HepG2 (cell line): ENCODE data around the gene MRPL50. TPM values are rescaled to one million over a fixed set of nuclear protein-coding genes. Genes with fewer than 3 reads are reported as not detected.

Experiments used
- ARID2 ChIP-seq: sonication (generic); formaldehyde crosslinking; IDR thresholded peaks from 2 replicates; pipeline ENCODE4 v1.8.1; 2022; ENCODE audit warnings: mild to moderate bottlenecking, missing genetic modification reagents, borderline replicate concordance
- ATF7-NPFF ChIP-seq: sonication (generic); formaldehyde crosslinking; IDR thresholded peaks from 2 replicates; pipeline ENCODE4 v1.8.1; 2023; ENCODE audit warnings: mild to moderate bottlenecking, low read depth, missing genetic modification reagents, moderate library complexity
- FOXJ3 ChIP-seq: sonication (generic); formaldehyde crosslinking; IDR thresholded peaks from 2 replicates; pipeline ENCODE4 v1.4.0; 2020; ENCODE audit warnings: missing genetic modification reagents, mild to moderate bottlenecking, borderline replicate concordance
- HIVEP1 ChIP-seq: sonication (generic); formaldehyde crosslinking; IDR thresholded peaks from 2 replicates; pipeline ENCODE4 v1.4.0; 2020; ENCODE audit warnings: mild to moderate bottlenecking, missing genetic modification reagents
- KDM6A ChIP-seq: IDR thresholded peaks from 2 replicates; pipeline ENCODE4 v1.6.1; 2016; ENCODE audit warnings: low read depth
- MEF2D ChIP-seq: sonication (generic); formaldehyde crosslinking; IDR thresholded peaks from 2 replicates; pipeline ENCODE4 v1.5.1; 2020; ENCODE audit warnings: mild to moderate bottlenecking, missing genetic modification reagents
- MEIS1 ChIP-seq: sonication (generic); formaldehyde crosslinking; IDR thresholded peaks from 2 replicates; pipeline ENCODE4 v1.9.0; 2021; ENCODE audit warnings: mild to moderate bottlenecking, missing genetic modification reagents, moderate library complexity, borderline replicate concordance
- MYC ChIP-seq: sonication (generic); formaldehyde crosslinking; IDR thresholded peaks from 2 replicates; pipeline ENCODE4 v1.9.0; 2021; ENCODE audit warnings: missing genetic modification reagents, borderline replicate concordance
- NCOA1 ChIP-seq: sonication (generic); formaldehyde crosslinking; IDR thresholded peaks from 2 replicates; pipeline ENCODE4 v1.9.0; 2021; ENCODE audit warnings: missing genetic modification reagents
- NFAT5 ChIP-seq: sonication (generic); formaldehyde crosslinking; IDR thresholded peaks from 2 replicates; pipeline ENCODE4 v1.4.0; 2020; ENCODE audit warnings: missing genetic modification reagents
- NR2F6 ChIP-seq, 2 experiments: IDR thresholded peaks; 2 replicates each; pipeline ENCODE4 v1.6.1; 2016; ENCODE audit warnings: antibody characterized with exemption in 1 of 2, mild to moderate bottlenecking in 1 of 2
- NRL ChIP-seq: sonication (generic); formaldehyde crosslinking; IDR thresholded peaks from 2 replicates; pipeline ENCODE4 v1.5.0; 2020; ENCODE audit warnings: missing genetic modification reagents, mild to moderate bottlenecking, moderate library complexity, borderline replicate concordance
- PTBP1 ChIP-seq: fragments of 200-400 bp; formaldehyde crosslinking; IDR thresholded peaks from 2 replicates; pipeline ENCODE4 v1.6.1; 2018; ENCODE audit warnings: low read length, low read depth; ENCODE audit not compliant: poor library complexity, severe bottlenecking
- SMYD3 ChIP-seq: sonication (generic); formaldehyde crosslinking; IDR thresholded peaks from 2 replicates; pipeline ENCODE4 v1.8.1; 2023; ENCODE audit warnings: mild to moderate bottlenecking, missing genetic modification reagents
- TAF1 ChIP-seq: sonication (generic); formaldehyde crosslinking; IDR thresholded peaks from 2 replicates; pipeline ENCODE4 v1.4.0; 2020; ENCODE audit warnings: missing genetic modification reagents
- TBX2 ChIP-seq: sonication (generic); formaldehyde crosslinking; IDR thresholded peaks from 2 replicates; pipeline ENCODE4 v1.5.0; 2020; ENCODE audit warnings: missing genetic modification reagents, mild to moderate bottlenecking, borderline replicate concordance
- TP53 ChIP-seq: sonication (generic); formaldehyde crosslinking; conservative IDR thresholded peaks from 2 replicates; pipeline ENCODE4 v1.4.0; 2020; ENCODE audit warnings: missing genetic modification reagents
- ZBTB26 ChIP-seq: IDR thresholded peaks from 2 replicates; pipeline ENCODE4 v1.6.1; 2016; ENCODE audit warnings: missing compliant biosample characterization, missing genetic modification reagents, borderline replicate concordance
- ZNF101 ChIP-seq: sonication (generic); formaldehyde crosslinking; IDR thresholded peaks from 2 replicates; pipeline ENCODE4 v1.4.0; 2020; ENCODE audit warnings: mild to moderate bottlenecking, low read depth, missing genetic modification reagents, borderline replicate concordance
- ZNF235 ChIP-seq: sonication (generic); formaldehyde crosslinking; IDR thresholded peaks from 2 replicates; pipeline ENCODE4 v1.8.1; 2023; ENCODE audit warnings: mild to moderate bottlenecking, missing genetic modification reagents, borderline replicate concordance
- ZNF33B ChIP-seq: sonication (generic); formaldehyde crosslinking; IDR thresholded peaks from 2 replicates; pipeline ENCODE4 v1.5.1; 2020; ENCODE audit warnings: mild to moderate bottlenecking, missing genetic modification reagents
- ZNF451 ChIP-seq: sonication (generic); formaldehyde crosslinking; IDR thresholded peaks from 2 replicates; pipeline ENCODE4 v1.5.0; 2020; ENCODE audit warnings: mild to moderate bottlenecking, missing genetic modification reagents
- ZNF737 ChIP-seq: sonication (generic); formaldehyde crosslinking; IDR thresholded peaks from 2 replicates; pipeline ENCODE4 v1.5.0; 2020; ENCODE audit warnings: missing genetic modification reagents, mild to moderate bottlenecking, borderline replicate concordance
- ZNF761 ChIP-seq: sonication (generic); formaldehyde crosslinking; conservative IDR thresholded peaks from 2 replicates; pipeline ENCODE4 v1.4.0; 2020; ENCODE audit warnings: mild to moderate bottlenecking, missing genetic modification reagents
- polyA plus RNA-seq, 8 experiments: library from polyadenylated mRNA; depleted of rRNA in 3 of 8; stranded (reverse) in 7 of 8; unstranded in 1 of 8; fragments of >200 nt; fragmentation: Illumina TruSeq in 4 of 8; extraction: Trizol in 4 of 8; gene quantifications; 2 replicates each; pipeline versions ENCODE4 v1.2.1 to v1.2.3, GENCODE V29; 2011 to 2016; ENCODE audit warnings: low read depth in 4 of 8, missing spikeins in 1 of 8, mixed read lengths in 1 of 8; ENCODE audit not compliant: insufficient read depth in 1 of 8
- total RNA-seq, 5 experiments: library from RNA; depleted of rRNA; stranded (reverse); fragments of >200 nt; fragmentation: Illumina TruSeq; extraction: Trizol; gene quantifications; 2 replicates each; pipeline ENCODE4 v1.2.3, GENCODE V29; 2016; ENCODE audit warnings: low read depth in 1 of 5

Gene MRPL50
- total and polyA plus RNA-seq, 2 of the 13 experiments (the other 11 are each of a cell fraction or from before 2014, with no cell fraction given): 37.1 to 70.0 TPM

- TF ChIP-seq ATF7-NPFF (no peak; the same call in 1 of the 2 replicates), SMYD3 (CRISPR knock-in tag) (peak; percentile 68; the same call in 1 of the 2 replicates), TAF1 (no peak), PTBP1 (no peak), NR2F6 (IDR thresholded peaks at IDR 0.05) (peak; percentile 96), NR2F6 (CRISPR knock-in tag; IDR thresholded peaks at IDR 0.05) (peak; percentile 97), TP53 (CRISPR knock-in tag) (no peak), ZNF101 (no peak), ZNF737 (CRISPR knock-in tag) (no peak), NFAT5 (CRISPR knock-in tag) (no peak), ZNF33B (peak; percentile 82; the same call in 1 of the 2 replicates), NRL (no peak), ZNF235 (no peak), HIVEP1 (CRISPR knock-in tag) (no peak), MEIS1 (0 out of 2 replicates have a peak, but pooled peaks have one; percentile 37), ZBTB26 (CRISPR knock-in tag) (no peak), ZNF761 (CRISPR knock-in tag) (no peak), KDM6A (CRISPR knock-in tag) (peak; percentile 48; the same call in 1 of the 2 replicates), ZNF451 (CRISPR knock-in tag) (no peak), MEF2D (CRISPR knock-in tag) (peak; percentile 61; the same call in 1 of the 2 replicates), MYC (CRISPR knock-in tag) (no peak), TBX2 (CRISPR knock-in tag) (peak; percentile 70; the same call in 1 of the 2 replicates), FOXJ3 (CRISPR knock-in tag) (peak; percentile 74; the same call in 1 of the 2 replicates), ARID2 (CRISPR knock-in tag) (no peak), NCOA1 (no peak)
These were observed 23.2 kb upstream of the MRPL50 start (continued) for GRCh38 chr9:101421653-101422065.
